Gastroesophageal sphincter (tissue), 4 donors: ENCODE results near the gene ANKRD52. TPM values are rescaled to one million over a fixed set of nuclear protein-coding genes. Genes with fewer than 3 reads are reported as not detected.
A peak's percentile ranks its signal among the peaks of the same experiment; 100 is the strongest.

ENCODE experiments used
- ATAC-seq: fragments of 150-250 bp; one replicate; pipeline ENCODE4 v1.9.1; 2016; ENCODE audit warnings: mild to moderate bottlenecking, moderate library complexity
- H3K27ac ChIP-seq, 4 donors: fragments of 200-600 bp; sonication (generic) in 3 of 4; 1 replicate in 3 of 4; 2 replicates in 1 of 4; pipeline ENCODE4 v1.5.1; 2016 to 2019
- H3K27me3 ChIP-seq: fragments of 200-600 bp; sonication (generic); one replicate; pipeline ENCODE4 v1.5.1; 2019
- H3K36me3 ChIP-seq, 2 donors: fragments of 200-600 bp; sonication (generic); one replicate each; pipeline ENCODE4 v1.5.1; 2019; ENCODE audit warnings: control low read depth in 1 of 2
- H3K4me1 ChIP-seq, 3 donors: fragments of 200-600 bp; sonication (generic); 1 replicate in 2 of 3; 2 replicates in 1 of 3; pipeline ENCODE4 v1.5.1; 2016 to 2019; ENCODE audit warnings: control low read depth in 2 of 3
- H3K4me3 ChIP-seq, 2 donors: fragments of 200-600 bp; sonication (generic); one replicate each; pipeline ENCODE4 v1.5.1; 2019; ENCODE audit warnings: mild to moderate bottlenecking in 1 of 2, moderate library complexity in 1 of 2
- H3K9me3 ChIP-seq, 3 donors: fragments of 200-600 bp; sonication (generic); one replicate each; pipeline ENCODE4 v1.5.1; 2017 to 2019; ENCODE audit warnings: control low read depth in 2 of 3
- EP300 ChIP-seq: sonication (generic); formaldehyde crosslinking; IDR thresholded peaks from one replicate; pipeline ENCODE4 v1.6.1; 2017; ENCODE audit warnings: antibody characterized with exemption, mild to moderate bottlenecking
- POLR2A ChIP-seq, 2 donors: fragments of 450-650 bp; IDR thresholded peaks; one replicate each; pipeline ENCODE4 v1.6.1; 2017; ENCODE audit warnings: antibody characterized with exemption in 2 of 2, mild to moderate bottlenecking in 2 of 2, moderate library complexity in 1 of 2
- POLR2AphosphoS5 ChIP-seq: sonication (generic); formaldehyde crosslinking; IDR thresholded peaks from one replicate; pipeline ENCODE4 v1.6.1; 2017; ENCODE audit warnings: antibody characterized with exemption
- WGBS, 2 donors: methylation state at CpG; one replicate each; pipeline ENCODE4 v1.1.5; 2018; ENCODE audit warnings: low coverage in 1 of 2; 5-methylcytosine and 5-hydroxymethylcytosine counted together
- total RNA-seq, 4 donors: library from RNA; depleted of rRNA; stranded (reverse); fragments of >200 nt; gene quantifications; one replicate each; pipeline ENCODE4 v1.1.0, GENCODE V29; 2016
- TF ChIP-seq, protein P1 (sequence below), 4 experiments: fragments of 200-600 bp in 2 of 4; fragments of 450-650 bp in 2 of 4; sonication (generic) in 1 of 4; IDR thresholded peaks; one replicate each; pipeline ENCODE4 v1.5.1; 2017 to 2019; ENCODE audit warnings: antibody characterized with exemption in 4 of 4, mild to moderate bottlenecking in 2 of 4, moderate library complexity in 2 of 4

ANKRD52 gene
- 10 to 100 TPM; 12.9 to 37.8 (median 15.6) TPM for total RNA-seq

GRCh38 chr12:56258068-56258819 is at the start of gene ANKRD52:
ANKRD52 (minus strand) TSS chr12:56258384; CDS start chr12:56258269, 115 bp downstream.
- H3K27me3 ChIP-seq: no peaks in the 10 kb centered on the region
- TF ChIP-seq, protein P1, sequence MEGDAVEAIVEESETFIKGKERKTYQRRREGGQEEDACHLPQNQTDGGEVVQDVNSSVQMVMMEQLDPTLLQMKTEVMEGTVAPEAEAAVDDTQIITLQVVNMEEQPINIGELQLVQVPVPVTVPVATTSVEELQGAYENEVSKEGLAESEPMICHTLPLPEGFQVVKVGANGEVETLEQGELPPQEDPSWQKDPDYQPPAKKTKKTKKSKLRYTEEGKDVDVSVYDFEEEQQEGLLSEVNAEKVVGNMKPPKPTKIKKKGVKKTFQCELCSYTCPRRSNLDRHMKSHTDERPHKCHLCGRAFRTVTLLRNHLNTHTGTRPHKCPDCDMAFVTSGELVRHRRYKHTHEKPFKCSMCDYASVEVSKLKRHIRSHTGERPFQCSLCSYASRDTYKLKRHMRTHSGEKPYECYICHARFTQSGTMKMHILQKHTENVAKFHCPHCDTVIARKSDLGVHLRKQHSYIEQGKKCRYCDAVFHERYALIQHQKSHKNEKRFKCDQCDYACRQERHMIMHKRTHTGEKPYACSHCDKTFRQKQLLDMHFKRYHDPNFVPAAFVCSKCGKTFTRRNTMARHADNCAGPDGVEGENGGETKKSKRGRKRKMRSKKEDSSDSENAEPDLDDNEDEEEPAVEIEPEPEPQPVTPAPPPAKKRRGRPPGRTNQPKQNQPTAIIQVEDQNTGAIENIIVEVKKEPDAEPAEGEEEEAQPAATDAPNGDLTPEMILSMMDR (IDR thresholded peaks at IDR 0.05): peak in 3 of 4 experiments; percentile 78 to 86 (median 82)
- TF ChIP-seq POLR2AphosphoS5: no peak
- no peak for TF ChIP-seq EP300
- TF ChIP-seq POLR2A (IDR thresholded peaks at IDR 0.05): peak; percentile 18 to 62
- peak within 1 kb of the TSS; percentile 82 to 96 for H3K4me3 ChIP-seq
- H3K36me3 ChIP-seq: peaks cover 0 to 37% of the 10 kb centered on the region in 2 donors
- no peaks in the 10 kb centered on the region for H3K9me3 ChIP-seq
- peak; percentile 95 for ATAC-seq
- no CpG with 5 or more reads among the region's 78 CpGs for WGBS, 2 donors
- peak within 1 kb of the TSS; percentile 70 to 96 (median 92) for H3K27ac ChIP-seq
- peaks cover 4 to 34% (median 21%) of the 10 kb centered on the region in 3 donors for H3K4me1 ChIP-seq

DNA sequence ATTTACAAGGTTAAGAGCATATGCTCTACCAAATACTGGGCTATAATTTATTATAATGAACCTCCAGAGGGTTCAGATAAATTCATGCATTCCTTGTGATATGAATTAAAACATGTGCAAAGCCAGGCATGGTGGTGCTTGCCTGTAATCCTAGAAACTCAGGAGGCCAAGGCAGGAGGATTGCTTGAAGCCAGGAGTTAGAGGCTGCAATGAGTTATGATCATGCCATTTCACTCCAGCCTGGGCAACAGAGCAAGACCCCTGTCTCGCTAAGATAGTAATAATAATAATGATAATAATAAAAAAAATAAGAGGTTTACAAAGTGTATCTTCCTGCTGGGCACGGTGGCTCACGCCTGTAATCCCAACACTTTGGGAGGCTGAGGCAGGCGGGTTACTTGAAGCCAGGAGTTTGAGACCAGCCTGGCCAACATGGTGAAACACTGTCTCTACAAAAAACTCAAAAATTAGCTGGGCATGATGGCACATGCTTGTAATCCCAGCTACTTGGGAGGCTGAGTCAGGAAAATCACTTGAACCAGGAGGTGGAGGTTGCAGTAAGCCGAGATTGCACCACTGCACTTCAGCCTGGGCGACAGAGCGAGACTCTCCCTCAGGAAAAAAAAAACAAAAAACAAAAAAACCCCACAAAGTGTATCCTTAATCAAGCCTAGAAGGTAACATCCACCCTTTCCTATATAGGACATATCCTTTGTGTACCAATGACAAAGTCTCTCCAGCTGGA is 49.2 kb upstream of the ANKRD52 start:
- no peaks in the 10 kb centered on the region for H3K27me3 ChIP-seq
- H3K9me3 ChIP-seq: no peaks in the 10 kb centered on the region
- ATAC-seq: no peak
- no peak overlapping the region for H3K27ac ChIP-seq
- WGBS, 2 donors: 89 to 90% methylated on average over 4 to 7 of the region's 7 CpGs
- H3K4me1 ChIP-seq: peaks cover 0 to 7% (median 0%) of the 10 kb centered on the region in 3 donors
- H3K4me3 ChIP-seq: no peak overlapping the region
- H3K36me3 ChIP-seq: peaks cover 0 to 86% of the 10 kb centered on the region in 2 donors
- no peak for TF ChIP-seq POLR2A (IDR thresholded peaks at IDR 0.05)
- TF ChIP-seq, protein P1 (IDR thresholded peaks at IDR 0.05): no peak
- TF ChIP-seq EP300: no peak
- TF ChIP-seq POLR2AphosphoS5: no peak

DNA sequence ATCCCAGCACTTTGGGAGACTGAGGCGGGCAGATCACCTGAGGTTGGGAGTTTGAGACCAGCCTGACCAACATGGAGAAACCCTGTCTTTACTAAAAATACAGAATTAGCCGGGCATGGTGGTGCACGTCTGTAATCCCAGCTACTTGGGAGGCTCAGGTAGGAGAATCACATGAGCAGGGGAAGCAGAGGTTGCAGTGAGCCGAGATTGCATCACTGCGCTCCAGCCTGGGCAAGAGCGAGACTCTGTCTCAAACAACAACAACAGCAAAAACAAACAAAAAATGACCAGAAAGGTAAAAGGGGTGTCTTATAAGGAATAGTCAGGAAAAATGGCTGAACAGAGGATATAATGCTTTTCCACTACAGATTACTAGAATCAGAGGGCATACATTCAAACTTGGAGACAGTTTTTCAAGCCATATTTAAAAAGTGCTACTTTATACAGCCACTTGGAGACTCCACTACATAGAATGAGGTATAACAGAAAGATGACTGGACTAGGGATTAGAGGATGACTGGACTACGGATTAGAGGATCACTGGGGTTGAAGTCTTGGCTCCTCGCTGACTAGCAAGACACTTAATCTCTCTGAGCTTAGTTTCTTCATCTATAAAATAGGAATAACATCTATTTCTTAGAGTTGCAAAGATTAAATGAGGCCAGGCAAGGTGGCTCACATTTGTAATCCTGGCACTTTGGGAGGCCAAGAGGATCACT is 46.8 kb upstream of the ANKRD52 start:
- Histone ChIP-seq H3K4me3 (no peak overlapping the region), H3K36me3 (peaks cover 0 to 62% of the 10 kb centered on the region in 2 donors), H3K4me1 (peaks cover 0 to 27% (median 9%) of the 10 kb centered on the region in 3 donors), H3K27ac (no peak overlapping the region), H3K27me3 (no peaks in the 10 kb centered on the region), H3K9me3 (no peaks in the 10 kb centered on the region)
- TF ChIP-seq POLR2A (IDR thresholded peaks at IDR 0.05): no peak
- no peak for TF ChIP-seq POLR2AphosphoS5
- TF ChIP-seq, protein P1 (IDR thresholded peaks at IDR 0.05): no peak
- no peak for TF ChIP-seq EP300
- ATAC-seq: no peak
- WGBS, 2 donors: 88 to 89% methylated on average over 3 to 5 of the region's 8 CpGs

DNA sequence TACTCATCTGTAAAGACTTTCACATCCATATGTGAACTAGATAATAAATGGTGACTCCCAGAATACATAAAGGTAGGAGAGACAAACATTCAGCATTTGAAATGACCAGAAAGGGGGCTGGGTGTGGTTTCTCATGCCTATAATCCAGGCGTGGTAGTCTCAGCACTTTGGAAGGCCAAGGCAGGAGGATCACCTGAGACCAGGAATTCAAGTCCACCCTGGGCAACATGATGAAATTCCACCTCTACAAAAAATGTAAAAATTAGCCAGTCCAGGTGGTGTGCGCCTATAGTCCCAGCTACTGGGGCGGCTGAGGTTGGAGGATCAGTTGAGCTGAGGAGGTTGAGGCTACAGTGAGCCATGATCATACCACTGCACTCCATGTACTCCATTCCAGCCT is 46.1 kb upstream of the ANKRD52 start:
- Histone ChIP-seq H3K27ac (no peak overlapping the region), H3K36me3 (peaks cover 0 to 55% of the 10 kb centered on the region in 2 donors), H3K4me3 (no peak overlapping the region), H3K27me3 (no peaks in the 10 kb centered on the region), H3K4me1 (peaks cover 0 to 29% (median 9%) of the 10 kb centered on the region in 3 donors), H3K9me3 (no peaks in the 10 kb centered on the region)
- no peak for ATAC-seq
- 84% methylated on average over 2 of the region's 3 CpGs; no CpG with 5 or more reads in 1 of the 2 donors for WGBS, 2 donors
- TF ChIP-seq, protein P1 (IDR thresholded peaks at IDR 0.05): no peak
- TF ChIP-seq POLR2AphosphoS5 (no peak), EP300 (no peak), POLR2A (IDR thresholded peaks at IDR 0.05) (no peak)
